ENCODE measurements around the gene SLCO4A1.
A peak's percentile ranks its signal among the peaks of the same experiment; 100 is the strongest.

SLCO4A1 gene, protein sequence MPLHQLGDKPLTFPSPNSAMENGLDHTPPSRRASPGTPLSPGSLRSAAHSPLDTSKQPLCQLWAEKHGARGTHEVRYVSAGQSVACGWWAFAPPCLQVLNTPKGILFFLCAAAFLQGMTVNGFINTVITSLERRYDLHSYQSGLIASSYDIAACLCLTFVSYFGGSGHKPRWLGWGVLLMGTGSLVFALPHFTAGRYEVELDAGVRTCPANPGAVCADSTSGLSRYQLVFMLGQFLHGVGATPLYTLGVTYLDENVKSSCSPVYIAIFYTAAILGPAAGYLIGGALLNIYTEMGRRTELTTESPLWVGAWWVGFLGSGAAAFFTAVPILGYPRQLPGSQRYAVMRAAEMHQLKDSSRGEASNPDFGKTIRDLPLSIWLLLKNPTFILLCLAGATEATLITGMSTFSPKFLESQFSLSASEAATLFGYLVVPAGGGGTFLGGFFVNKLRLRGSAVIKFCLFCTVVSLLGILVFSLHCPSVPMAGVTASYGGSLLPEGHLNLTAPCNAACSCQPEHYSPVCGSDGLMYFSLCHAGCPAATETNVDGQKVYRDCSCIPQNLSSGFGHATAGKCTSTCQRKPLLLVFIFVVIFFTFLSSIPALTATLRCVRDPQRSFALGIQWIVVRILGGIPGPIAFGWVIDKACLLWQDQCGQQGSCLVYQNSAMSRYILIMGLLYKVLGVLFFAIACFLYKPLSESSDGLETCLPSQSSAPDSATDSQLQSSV

DNA sequence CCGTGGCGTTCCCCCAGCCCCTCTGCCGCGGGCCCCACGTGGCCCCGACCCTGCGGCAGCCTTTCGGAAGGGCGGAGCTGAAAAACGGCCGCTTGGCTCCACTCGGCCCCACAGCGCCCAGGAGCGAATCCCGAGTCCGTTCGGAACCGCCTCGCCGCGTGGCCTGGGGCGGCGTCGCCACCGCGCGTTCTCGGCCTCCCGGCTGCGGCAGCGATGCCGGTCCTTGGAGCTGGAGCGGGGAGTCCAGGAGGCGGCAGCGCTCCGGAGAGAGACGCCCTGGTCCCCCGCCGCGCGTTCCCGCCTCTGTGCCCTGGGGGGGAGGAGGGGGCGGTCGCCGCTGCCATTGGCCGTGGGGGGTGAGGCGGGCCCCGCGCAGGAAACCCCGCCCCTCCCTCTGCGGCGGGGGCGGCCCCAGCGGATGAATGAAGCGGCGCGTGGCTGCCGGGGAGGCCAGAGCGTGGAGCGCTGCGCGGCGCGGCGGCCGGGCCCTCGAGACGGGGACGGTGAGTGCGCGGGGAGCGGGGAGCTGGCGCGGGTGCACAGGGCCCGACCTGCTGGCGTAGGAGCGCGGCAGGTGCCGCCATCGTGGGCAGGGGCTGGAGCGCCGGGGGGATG lies at the start of gene SLCO4A1:
SLCO4A1 (plus strand) TSS at position 453 of the 615 bp plus-strand sequence. CDS start 13,952 bp downstream, outside the sequence.
- ATAC-seq, result peak; percentile 53
- no peak for TF ChIP-seq GLIS3 (CRISPR knock-in tag; IDR thresholded peaks at IDR 0.05)
- TF ChIP-seq, protein P1, sequence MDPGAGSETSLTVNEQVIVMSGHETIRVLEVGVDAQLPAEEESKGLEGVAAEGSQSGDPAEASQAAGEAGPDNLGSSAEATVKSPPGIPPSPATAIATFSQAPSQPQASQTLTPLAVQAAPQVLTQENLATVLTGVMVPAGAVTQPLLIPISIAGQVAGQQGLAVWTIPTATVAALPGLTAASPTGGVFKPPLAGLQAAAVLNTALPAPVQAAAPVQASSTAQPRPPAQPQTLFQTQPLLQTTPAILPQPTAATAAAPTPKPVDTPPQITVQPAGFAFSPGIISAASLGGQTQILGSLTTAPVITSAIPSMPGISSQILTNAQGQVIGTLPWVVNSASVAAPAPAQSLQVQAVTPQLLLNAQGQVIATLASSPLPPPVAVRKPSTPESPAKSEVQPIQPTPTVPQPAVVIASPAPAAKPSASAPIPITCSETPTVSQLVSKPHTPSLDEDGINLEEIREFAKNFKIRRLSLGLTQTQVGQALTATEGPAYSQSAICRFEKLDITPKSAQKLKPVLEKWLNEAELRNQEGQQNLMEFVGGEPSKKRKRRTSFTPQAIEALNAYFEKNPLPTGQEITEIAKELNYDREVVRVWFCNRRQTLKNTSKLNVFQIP (CRISPR knock-in tag; IDR thresholded peaks at IDR 0.05; ENCODE audit: borderline replicate concordance, low read depth), result no peak
- TF ChIP-seq, protein P2, sequence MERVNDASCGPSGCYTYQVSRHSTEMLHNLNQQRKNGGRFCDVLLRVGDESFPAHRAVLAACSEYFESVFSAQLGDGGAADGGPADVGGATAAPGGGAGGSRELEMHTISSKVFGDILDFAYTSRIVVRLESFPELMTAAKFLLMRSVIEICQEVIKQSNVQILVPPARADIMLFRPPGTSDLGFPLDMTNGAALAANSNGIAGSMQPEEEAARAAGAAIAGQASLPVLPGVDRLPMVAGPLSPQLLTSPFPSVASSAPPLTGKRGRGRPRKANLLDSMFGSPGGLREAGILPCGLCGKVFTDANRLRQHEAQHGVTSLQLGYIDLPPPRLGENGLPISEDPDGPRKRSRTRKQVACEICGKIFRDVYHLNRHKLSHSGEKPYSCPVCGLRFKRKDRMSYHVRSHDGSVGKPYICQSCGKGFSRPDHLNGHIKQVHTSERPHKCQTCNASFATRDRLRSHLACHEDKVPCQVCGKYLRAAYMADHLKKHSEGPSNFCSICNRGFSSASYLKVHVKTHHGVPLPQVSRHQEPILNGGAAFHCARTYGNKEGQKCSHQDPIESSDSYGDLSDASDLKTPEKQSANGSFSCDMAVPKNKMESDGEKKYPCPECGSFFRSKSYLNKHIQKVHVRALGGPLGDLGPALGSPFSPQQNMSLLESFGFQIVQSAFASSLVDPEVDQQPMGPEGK (CRISPR knock-in tag; IDR thresholded peaks at IDR 0.05; ENCODE audit: borderline replicate concordance), result no peak
- TF ChIP-seq CSDC2 (CRISPR knock-in tag; IDR thresholded peaks at IDR 0.05), result no peak
- TF ChIP-seq RARB (CRISPR knock-in tag; IDR thresholded peaks at IDR 0.05), result no peak
- TF ChIP-seq ARNTL (CRISPR knock-in tag; IDR thresholded peaks at IDR 0.05; ENCODE audit: borderline replicate concordance, low read depth), result no peak
- TF ChIP-seq ZC3H10 (CRISPR knock-in tag; IDR thresholded peaks at IDR 0.05), result no peak
- TF ChIP-seq ZNF70 (CRISPR knock-in tag; IDR thresholded peaks at IDR 0.05), result no peak
- TF ChIP-seq, protein P3, sequence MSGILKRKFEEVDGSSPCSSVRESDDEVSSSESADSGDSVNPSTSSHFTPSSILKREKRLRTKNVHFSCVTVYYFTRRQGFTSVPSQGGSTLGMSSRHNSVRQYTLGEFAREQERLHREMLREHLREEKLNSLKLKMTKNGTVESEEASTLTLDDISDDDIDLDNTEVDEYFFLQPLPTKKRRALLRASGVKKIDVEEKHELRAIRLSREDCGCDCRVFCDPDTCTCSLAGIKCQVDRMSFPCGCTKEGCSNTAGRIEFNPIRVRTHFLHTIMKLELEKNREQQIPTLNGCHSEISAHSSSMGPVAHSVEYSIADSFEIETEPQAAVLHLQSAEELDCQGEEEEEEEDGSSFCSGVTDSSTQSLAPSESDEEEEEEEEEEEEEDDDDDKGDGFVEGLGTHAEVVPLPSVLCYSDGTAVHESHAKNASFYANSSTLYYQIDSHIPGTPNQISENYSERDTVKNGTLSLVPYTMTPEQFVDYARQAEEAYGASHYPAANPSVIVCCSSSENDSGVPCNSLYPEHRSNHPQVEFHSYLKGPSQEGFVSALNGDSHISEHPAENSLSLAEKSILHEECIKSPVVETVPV (CRISPR knock-in tag; IDR thresholded peaks at IDR 0.05), result no peak

DNA sequence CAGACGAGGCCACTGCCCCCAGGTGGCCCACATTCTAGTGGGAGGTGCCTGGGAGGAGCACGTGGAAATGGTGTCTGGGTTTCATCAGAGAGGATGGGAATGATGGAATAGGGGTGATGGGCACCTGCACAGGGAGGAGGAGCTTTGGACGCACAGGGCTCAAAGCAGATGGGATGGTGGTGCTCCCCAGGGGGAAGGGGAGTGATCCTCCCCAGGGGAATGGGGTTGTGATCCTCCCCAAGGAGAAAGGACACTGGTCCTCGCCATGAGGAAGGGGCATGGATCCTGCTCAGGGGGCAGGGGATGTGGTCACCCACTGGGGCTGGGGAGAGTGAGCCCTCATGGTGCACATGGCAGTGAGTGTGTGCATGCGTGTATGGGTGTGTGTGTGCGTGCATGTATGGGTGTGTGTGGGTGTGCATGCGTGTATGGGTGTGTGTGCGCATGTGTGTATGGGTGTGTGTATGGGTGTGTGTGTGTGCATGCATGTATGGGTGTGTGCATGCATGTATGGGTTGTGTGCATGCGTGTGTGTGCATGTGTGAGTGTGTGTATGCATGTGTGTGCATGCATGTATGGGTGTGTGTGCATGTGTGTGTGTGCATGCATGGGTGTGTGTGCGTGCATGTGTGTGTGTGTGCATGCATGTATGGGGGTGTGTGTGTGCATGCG lies 49.7 kb upstream of the SLCO4A1 start:
- no peak for ATAC-seq
- TF ChIP-seq, protein P2 (CRISPR knock-in tag; IDR thresholded peaks at IDR 0.05; ENCODE audit: borderline replicate concordance), result no peak
- TF ChIP-seq, protein P1 (CRISPR knock-in tag; IDR thresholded peaks at IDR 0.05; ENCODE audit: borderline replicate concordance, low read depth), result no peak
- TF ChIP-seq, protein P4, sequence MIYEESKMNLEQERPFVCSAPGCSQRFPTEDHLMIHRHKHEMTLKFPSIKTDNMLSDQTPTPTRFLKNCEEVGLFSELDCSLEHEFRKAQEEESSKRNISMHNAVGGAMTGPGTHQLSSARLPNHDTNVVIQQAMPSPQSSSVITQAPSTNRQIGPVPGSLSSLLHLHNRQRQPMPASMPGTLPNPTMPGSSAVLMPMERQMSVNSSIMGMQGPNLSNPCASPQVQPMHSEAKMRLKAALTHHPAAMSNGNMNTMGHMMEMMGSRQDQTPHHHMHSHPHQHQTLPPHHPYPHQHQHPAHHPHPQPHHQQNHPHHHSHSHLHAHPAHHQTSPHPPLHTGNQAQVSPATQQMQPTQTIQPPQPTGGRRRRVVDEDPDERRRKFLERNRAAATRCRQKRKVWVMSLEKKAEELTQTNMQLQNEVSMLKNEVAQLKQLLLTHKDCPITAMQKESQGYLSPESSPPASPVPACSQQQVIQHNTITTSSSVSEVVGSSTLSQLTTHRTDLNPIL (CRISPR knock-in tag; IDR thresholded peaks at IDR 0.05; ENCODE audit: low read depth), result no peak
- TF ChIP-seq RARB (CRISPR knock-in tag; IDR thresholded peaks at IDR 0.05) (no peak), ESRRG (CRISPR knock-in tag; IDR thresholded peaks at IDR 0.05) (no peak), GLIS3 (CRISPR knock-in tag; IDR thresholded peaks at IDR 0.05) (no peak), ZC3H10 (CRISPR knock-in tag; IDR thresholded peaks at IDR 0.05) (no peak), SNAI2 (CRISPR knock-in tag; IDR thresholded peaks at IDR 0.05) (no peak), ZNF70 (CRISPR knock-in tag; IDR thresholded peaks at IDR 0.05) (no peak), TCF4 (CRISPR knock-in tag; IDR thresholded peaks at IDR 0.05; ENCODE audit: borderline replicate concordance) (no peak), ZNF8 (CRISPR knock-in tag; IDR thresholded peaks at IDR 0.05) (no peak)
- TF ChIP-seq, protein P5, sequence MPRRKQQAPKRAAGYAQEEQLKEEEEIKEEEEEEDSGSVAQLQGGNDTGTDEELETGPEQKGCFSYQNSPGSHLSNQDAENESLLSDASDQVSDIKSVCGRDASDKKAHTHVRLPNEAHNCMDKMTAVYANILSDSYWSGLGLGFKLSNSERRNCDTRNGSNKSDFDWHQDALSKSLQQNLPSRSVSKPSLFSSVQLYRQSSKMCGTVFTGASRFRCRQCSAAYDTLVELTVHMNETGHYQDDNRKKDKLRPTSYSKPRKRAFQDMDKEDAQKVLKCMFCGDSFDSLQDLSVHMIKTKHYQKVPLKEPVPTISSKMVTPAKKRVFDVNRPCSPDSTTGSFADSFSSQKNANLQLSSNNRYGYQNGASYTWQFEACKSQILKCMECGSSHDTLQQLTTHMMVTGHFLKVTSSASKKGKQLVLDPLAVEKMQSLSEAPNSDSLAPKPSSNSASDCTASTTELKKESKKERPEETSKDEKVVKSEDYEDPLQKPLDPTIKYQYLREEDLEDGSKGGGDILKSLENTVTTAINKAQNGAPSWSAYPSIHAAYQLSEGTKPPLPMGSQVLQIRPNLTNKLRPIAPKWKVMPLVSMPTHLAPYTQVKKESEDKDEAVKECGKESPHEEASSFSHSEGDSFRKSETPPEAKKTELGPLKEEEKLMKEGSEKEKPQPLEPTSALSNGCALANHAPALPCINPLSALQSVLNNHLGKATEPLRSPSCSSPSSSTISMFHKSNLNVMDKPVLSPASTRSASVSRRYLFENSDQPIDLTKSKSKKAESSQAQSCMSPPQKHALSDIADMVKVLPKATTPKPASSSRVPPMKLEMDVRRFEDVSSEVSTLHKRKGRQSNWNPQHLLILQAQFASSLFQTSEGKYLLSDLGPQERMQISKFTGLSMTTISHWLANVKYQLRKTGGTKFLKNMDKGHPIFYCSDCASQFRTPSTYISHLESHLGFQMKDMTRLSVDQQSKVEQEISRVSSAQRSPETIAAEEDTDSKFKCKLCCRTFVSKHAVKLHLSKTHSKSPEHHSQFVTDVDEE (CRISPR knock-in tag; IDR thresholded peaks at IDR 0.05), result no peak
